Measurements from ENCODE around the gene STBD1. TPM values are rescaled to one million over a fixed set of nuclear protein-coding genes. Genes with fewer than 3 reads are reported as not detected.
A peak's percentile ranks its signal among the peaks of the same experiment; 100 is the strongest.

The STBD1 gene
- not detected for total RNA-seq

DNA sequence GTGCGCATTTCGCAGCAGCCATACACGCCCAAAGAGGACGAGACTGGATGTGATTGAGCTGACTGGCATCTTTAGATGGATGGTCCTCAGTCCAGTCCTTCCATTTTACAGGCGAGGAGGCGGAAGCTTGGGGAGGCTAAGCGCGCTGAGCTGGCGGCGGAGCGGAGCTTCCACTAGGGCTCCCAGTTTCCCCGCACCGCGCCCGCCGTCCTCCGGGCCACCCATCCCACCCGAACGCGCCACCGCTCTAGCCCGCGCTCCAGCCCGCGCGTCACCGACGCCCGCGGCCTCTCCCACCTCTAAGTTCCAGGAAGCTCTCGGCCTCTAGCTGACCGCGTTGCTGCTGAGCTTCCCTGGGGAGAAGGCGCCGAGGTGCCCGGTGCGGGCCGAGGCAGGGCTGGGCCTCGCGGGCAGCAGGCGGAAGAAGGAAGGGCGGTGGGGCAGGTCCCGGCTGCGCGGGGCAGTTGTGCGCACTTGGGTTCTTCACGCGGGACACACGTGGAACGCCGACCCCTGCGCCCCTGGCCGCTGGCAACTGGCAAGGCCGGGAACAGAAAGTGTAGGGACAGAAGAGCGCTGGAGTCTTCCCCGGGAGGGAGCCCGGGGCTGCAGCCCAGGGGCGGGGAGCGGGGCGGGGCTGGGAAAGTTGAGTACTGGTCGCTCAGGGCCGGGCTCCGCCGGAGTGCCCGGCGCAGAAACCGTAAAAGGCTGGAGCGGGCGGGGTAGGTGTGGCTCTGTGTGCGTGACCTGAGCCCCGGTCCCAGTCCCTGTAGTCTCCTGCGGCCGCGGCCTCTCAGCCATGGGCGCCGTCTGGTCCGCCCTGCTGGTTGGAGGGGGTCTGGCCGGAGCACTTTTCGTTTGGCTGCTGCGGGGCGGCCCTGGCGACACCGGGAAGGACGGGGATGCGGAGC, at the start of gene STBD1:
Gene STBD1, plus strand, starts transcription at position 763 of the 911 bp plus-strand sequence. Its CDS starts 37 bp downstream, at position 800.
- H3K4me3 ChIP-seq (ENCODE audit: low read length): peak within 1 kb of the TSS; percentile 56
- no peaks in the 10 kb centered on the region for H3K9me3 ChIP-seq (ENCODE audit: low read depth, low read length)
- peaks cover 50% of the 10 kb centered on the region for H3K4me1 ChIP-seq (ENCODE audit: insufficient read depth, low read length)

DNA sequence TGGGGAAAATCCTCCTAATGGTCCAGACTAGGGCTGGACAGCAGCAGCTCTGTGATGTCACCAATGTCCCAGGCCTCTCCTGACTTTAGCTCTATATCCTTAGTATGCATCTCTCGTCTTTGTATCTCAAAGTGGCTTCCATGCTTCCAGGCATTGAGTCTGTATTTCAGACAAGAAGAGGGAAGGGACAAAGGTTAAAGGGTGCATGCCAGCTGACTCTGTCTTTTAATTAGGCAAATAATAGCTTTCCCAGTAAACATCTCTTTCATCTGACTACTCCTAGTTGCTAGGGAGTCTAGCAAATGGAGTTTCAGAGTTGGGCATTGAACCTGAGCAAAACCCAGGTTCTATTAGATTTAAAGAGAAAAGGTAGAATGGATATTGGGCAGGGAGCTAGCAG, 49.6 kb upstream of the STBD1 start:
- H3K4me3 ChIP-seq (ENCODE audit: low read length): no peak overlapping the region

More for the DNA sequence above, at the start of gene STBD1:
- no peaks in the 10 kb centered on the region for H3K27me3 ChIP-seq (ENCODE audit: insufficient read depth, low read length)

DNA sequence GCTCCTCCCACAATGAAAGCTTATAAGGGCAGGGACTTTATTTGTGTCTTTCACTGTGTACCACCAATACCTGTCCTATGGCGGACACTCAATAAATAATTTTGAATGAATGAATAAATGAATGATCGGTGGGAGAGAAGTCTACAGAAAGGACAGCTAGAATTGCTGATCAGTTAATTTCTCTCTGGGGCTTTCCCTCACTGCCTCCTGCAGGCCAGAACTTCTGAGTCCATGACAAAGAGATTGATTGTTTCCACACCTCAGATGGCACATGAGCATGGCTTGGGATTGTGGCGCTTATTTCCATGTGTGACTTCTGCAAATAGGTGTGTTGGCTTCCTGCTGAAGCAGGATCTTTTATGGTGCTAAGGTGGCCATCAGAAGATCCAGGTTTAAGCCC, 48.7 kb upstream of the STBD1 start:
- Histone ChIP-seq H3K27me3 (ENCODE audit: insufficient read depth, low read length) (peaks cover 24% of the 10 kb centered on the region), H3K4me3 (ENCODE audit: low read length) (no peak overlapping the region), H3K9me3 (ENCODE audit: low read depth, low read length) (no peaks in the 10 kb centered on the region), H3K4me1 (ENCODE audit: insufficient read depth, low read length) (no peaks in the 10 kb centered on the region)

More for the DNA sequence above, 49.6 kb upstream of the STBD1 start:
- peaks cover 32% of the 10 kb centered on the region for H3K27me3 ChIP-seq (ENCODE audit: insufficient read depth, low read length)
- peaks cover 4% of the 10 kb centered on the region for H3K4me1 ChIP-seq (ENCODE audit: insufficient read depth, low read length)
- H3K9me3 ChIP-seq (ENCODE audit: low read depth, low read length): no peaks in the 10 kb centered on the region

GRCh38 chr4:76260571-76260970, 46.0 kb upstream of the STBD1 start:
- H3K9me3 ChIP-seq (ENCODE audit: low read depth, low read length): no peaks in the 10 kb centered on the region
- H3K4me1 ChIP-seq (ENCODE audit: insufficient read depth, low read length): no peaks in the 10 kb centered on the region
- H3K27me3 ChIP-seq (ENCODE audit: insufficient read depth, low read length): peaks cover 7% of the 10 kb centered on the region
- no peak overlapping the region for H3K4me3 ChIP-seq (ENCODE audit: low read length)

- peaks cover 4% of the 10 kb centered on the region for H3K27me3 ChIP-seq (ENCODE audit: insufficient read depth, low read length)
- H3K9me3 ChIP-seq (ENCODE audit: low read depth, low read length): no peaks in the 10 kb centered on the region
- H3K4me3 ChIP-seq (ENCODE audit: low read length): no peak overlapping the region
- no peaks in the 10 kb centered on the region for H3K4me1 ChIP-seq (ENCODE audit: insufficient read depth, low read length)
Measured at GRCh38 chr4:76265631-76266218, 40.8 kb upstream of the STBD1 start.

- no peaks in the 10 kb centered on the region for H3K9me3 ChIP-seq (ENCODE audit: low read depth, low read length)
- peaks cover 4% of the 10 kb centered on the region for H3K27me3 ChIP-seq (ENCODE audit: insufficient read depth, low read length)
Measured at GRCh38 chr4:76266627-76267026, 39.9 kb upstream of the STBD1 start.

DNA sequence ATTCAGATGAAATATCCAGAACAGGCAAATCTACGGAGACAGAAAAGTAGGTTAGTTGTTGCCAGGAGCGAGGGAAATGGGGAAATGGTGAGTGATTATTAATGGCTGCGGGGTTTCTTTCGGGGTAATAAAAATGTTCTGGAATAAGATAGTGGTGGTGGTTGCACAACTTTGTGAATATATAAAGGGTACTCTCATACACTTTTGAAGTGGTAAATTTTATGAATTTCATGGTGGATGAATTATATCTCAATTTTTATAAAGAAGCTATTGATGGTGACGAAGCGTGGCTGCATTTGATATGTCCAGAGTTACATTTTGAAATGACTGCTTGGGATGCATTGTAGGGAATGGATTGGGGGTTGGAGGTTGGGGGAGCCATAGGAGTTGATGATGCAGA, 38.7 kb upstream of the STBD1 start:
- Histone ChIP-seq H3K4me3 (ENCODE audit: low read length) (no peak overlapping the region), H3K27me3 (ENCODE audit: insufficient read depth, low read length) (peaks cover 4% of the 10 kb centered on the region), H3K9me3 (ENCODE audit: low read depth, low read length) (no peaks in the 10 kb centered on the region), H3K4me1 (ENCODE audit: insufficient read depth, low read length) (no peaks in the 10 kb centered on the region)

More at GRCh38 chr4:76266627-76267026, 39.9 kb upstream of the STBD1 start:
- no peak overlapping the region for H3K4me3 ChIP-seq (ENCODE audit: low read length)
- H3K4me1 ChIP-seq (ENCODE audit: insufficient read depth, low read length): no peaks in the 10 kb centered on the region

DNA sequence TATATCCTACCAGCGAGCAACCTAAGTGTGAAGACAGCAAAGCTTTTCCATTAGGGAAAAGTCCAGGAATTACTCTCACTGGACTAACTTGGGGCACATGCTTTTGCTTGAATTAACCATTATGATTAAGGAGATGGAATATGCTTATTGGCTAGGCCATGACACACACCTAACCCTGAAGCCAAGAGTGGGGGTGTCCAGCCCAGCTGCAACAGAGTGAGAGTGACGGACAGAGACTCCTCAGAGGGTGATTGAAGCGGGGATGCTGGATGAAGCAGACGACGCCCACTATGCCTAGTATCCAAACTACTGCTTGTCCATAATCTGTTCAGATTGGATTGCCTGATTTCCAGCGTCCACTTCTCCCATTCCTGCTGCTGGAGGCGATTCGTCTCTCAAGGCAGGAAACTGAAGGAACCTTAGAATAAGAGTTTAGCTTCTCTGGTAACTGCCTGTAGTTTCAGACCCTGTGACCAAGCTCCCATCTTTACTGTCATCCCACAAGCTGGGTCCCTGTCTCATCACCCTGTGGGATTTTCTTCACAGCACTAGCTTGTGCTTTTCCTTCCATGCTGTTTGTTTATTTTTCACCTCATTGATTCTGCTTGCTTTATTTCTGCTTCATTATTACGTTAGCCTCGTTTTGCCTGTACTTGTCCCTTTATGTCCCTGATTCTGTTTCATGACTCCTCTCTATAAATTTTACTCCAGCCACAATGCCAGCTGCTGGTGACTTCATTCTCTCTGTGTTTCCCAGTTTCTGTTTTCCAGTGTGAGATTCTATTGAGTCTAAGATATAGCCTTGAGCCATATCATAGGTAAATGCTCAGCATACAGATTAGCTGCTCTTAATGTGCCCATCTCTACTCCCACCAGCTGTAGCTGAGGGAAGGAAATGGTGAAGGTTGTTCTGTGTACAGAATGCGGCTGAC, 36.0 kb upstream of the STBD1 start:
- H3K4me1 ChIP-seq (ENCODE audit: insufficient read depth, low read length): no peaks in the 10 kb centered on the region
- no peaks in the 10 kb centered on the region for H3K9me3 ChIP-seq (ENCODE audit: low read depth, low read length)
- H3K27me3 ChIP-seq (ENCODE audit: insufficient read depth, low read length): peaks cover 4% of the 10 kb centered on the region
- H3K4me3 ChIP-seq (ENCODE audit: low read length): no peak overlapping the region

GRCh38 chr4:76271248-76271647, 35.3 kb upstream of the STBD1 start:
- Histone ChIP-seq H3K4me1 (ENCODE audit: insufficient read depth, low read length) (no peaks in the 10 kb centered on the region), H3K27me3 (ENCODE audit: insufficient read depth, low read length) (peaks cover 4% of the 10 kb centered on the region), H3K4me3 (ENCODE audit: low read length) (no peak overlapping the region), H3K9me3 (ENCODE audit: low read depth, low read length) (no peaks in the 10 kb centered on the region)

DNA sequence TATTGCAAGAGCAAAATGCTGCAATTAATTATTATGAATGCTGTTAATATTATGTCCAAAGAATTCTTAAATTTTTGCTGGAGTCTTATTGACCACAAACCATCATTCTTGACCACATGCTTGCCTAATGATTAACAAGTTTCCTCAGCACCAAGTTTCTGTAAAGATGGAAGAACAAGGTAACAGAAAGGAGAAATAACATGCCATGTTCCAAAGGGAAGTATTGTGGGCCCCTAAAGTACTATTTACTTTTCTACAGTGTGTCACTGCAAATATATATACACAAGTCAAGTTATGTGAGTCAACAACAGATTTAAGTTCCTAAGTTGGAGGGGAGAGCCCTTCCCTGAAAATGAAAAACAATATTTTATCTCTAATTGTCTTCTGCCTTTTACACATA, 34.5 kb upstream of the STBD1 start:
- H3K4me3 ChIP-seq (ENCODE audit: low read length): no peak overlapping the region
- H3K27me3 ChIP-seq (ENCODE audit: insufficient read depth, low read length): peaks cover 4% of the 10 kb centered on the region
- H3K4me1 ChIP-seq (ENCODE audit: insufficient read depth, low read length): no peaks in the 10 kb centered on the region
- no peaks in the 10 kb centered on the region for H3K9me3 ChIP-seq (ENCODE audit: low read depth, low read length)

DNA sequence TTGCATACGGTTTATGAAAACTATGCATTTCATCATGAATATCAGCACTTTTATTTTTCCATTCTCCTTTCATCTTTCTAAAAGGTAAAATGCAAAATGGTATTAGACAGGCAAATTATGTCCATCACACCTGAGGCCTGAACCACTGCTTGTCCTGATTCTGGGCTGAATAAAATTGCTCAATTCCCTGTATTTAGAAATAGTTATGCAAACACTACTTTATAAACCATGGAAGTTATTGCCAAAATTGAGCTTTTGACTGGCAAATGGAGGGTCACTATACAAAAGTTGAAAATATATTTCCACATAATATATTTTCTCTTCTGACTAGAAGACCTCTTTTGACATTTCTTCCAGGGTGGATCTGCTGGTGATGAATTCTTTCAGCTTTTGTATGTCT, 34.0 kb upstream of the STBD1 start:
- H3K4me3 ChIP-seq (ENCODE audit: low read length): no peak overlapping the region

GRCh38 chr4:76272999-76273398, 33.5 kb upstream of the STBD1 start:
- H3K27me3 ChIP-seq (ENCODE audit: insufficient read depth, low read length): no peaks in the 10 kb centered on the region
- H3K9me3 ChIP-seq (ENCODE audit: low read depth, low read length): no peaks in the 10 kb centered on the region
- H3K4me3 ChIP-seq (ENCODE audit: low read length): no peak overlapping the region
- no peaks in the 10 kb centered on the region for H3K4me1 ChIP-seq (ENCODE audit: insufficient read depth, low read length)

More for the DNA sequence above, 34.0 kb upstream of the STBD1 start:
- no peaks in the 10 kb centered on the region for H3K9me3 ChIP-seq (ENCODE audit: low read depth, low read length)
- no peaks in the 10 kb centered on the region for H3K4me1 ChIP-seq (ENCODE audit: insufficient read depth, low read length)
- no peaks in the 10 kb centered on the region for H3K27me3 ChIP-seq (ENCODE audit: insufficient read depth, low read length)

DNA sequence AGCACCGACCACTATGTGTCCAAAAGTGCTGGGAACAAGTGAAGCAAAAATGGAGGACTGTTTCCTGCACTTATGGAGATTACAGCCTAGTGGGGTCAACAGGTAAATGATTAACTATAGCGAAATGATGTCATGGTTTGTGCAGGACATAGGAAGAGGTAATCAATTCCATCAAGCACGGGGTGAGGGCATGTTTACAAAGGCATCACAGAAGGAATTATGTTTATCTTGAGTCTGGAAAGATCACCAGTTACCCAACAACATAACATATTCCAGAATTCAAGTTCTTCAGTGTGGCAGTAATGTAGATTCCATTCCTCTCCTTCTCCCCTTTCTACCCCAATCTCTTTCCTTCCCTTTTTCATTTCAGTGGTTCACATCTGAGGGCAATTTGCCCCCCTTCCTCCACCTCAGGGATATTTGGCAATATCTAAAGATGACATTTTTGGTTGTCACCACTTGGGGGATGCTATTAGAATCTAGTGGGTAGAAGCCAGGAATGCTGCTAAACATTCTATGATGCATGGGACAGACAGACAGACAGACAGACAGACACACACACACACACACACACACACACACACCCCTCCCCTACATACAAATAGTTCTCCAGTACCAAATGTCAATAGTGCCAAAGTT, 30.9 kb upstream of the STBD1 start:
- H3K4me3 ChIP-seq (ENCODE audit: low read length): no peak overlapping the region
- H3K9me3 ChIP-seq (ENCODE audit: low read depth, low read length): no peaks in the 10 kb centered on the region
- no peaks in the 10 kb centered on the region for H3K27me3 ChIP-seq (ENCODE audit: insufficient read depth, low read length)
- H3K4me1 ChIP-seq (ENCODE audit: insufficient read depth, low read length): no peaks in the 10 kb centered on the region

DNA sequence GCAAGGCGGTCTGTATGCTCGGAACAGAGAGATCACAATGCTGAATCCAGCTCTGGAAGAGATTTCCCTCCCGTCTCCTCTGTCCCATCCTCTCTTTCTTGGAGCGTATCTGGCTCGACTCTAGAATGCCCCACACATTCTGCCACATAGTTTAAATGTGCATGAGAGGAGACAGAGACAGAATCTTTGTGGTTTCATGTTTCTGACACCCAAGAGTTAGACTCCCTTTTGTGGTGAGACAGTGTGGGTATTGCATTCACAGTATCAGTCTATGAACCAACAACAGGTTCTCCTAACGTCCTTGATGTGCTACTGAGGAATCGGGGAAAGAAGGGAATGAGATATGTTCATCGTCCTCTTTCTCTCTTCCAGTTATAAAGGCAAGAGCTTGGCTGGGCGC, 29.7 kb upstream of the STBD1 start:
- no peak overlapping the region for H3K4me3 ChIP-seq (ENCODE audit: low read length)
- H3K27me3 ChIP-seq (ENCODE audit: insufficient read depth, low read length): no peaks in the 10 kb centered on the region
- H3K9me3 ChIP-seq (ENCODE audit: low read depth, low read length): no peaks in the 10 kb centered on the region
- no peaks in the 10 kb centered on the region for H3K4me1 ChIP-seq (ENCODE audit: insufficient read depth, low read length)

Data from mononuclear cell (primary cell).